ENCODE results near the gene GRIN3B. TPM values are rescaled to one million over a fixed set of nuclear protein-coding genes. Genes with fewer than 3 reads are reported as not detected.

The GRIN3B gene
- polyA plus RNA-seq, 1 of the 3 experiments (the other 2 are of a cell fraction): 1.5 TPM

DNA sequence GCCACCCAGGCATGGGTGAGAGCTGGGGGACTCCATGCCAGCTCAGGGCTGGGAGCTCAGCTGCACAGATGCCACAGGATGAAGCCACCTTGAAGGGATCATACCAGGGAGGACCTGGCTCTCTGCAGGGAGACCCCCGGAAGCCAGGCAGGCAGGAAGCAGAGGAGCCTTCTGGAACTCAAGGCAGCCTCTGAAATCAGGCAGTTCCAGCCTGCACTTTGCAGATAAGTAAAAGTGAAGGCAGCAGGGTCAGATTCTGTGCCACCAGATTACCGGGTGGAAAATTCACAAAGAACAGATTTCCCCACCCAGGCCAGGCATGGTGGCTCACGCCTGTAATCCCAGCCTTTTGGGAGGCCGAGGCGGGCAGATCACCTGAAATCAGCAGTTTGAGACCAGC is 18.2 kb downstream of the GRIN3B start (continued):
- TF ChIP-seq TAF1 (IDR thresholded peaks at IDR 0.05; ENCODE audit: borderline replicate concordance, low read depth, low read length) (no peak), JUND (IDR thresholded peaks at IDR 0.05) (no peak), RXRA (IDR thresholded peaks at IDR 0.05; ENCODE audit: borderline replicate concordance, low read depth) (no peak), FOXM1 (IDR thresholded peaks at IDR 0.05; ENCODE audit: low read depth) (no peak), TCF12 (IDR thresholded peaks at IDR 0.05) (no peak), SMC3 (IDR thresholded peaks at IDR 0.05; ENCODE audit: low read depth, low read length) (no peak), CHD2 (IDR thresholded peaks at IDR 0.05; ENCODE audit: low read length, partially characterized antibody) (no peak)
- TF ChIP-seq, protein P1, sequence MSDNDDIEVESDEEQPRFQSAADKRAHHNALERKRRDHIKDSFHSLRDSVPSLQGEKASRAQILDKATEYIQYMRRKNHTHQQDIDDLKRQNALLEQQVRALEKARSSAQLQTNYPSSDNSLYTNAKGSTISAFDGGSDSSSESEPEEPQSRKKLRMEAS (IDR thresholded peaks at IDR 0.05; ENCODE audit: low read depth): no peak

DNA sequence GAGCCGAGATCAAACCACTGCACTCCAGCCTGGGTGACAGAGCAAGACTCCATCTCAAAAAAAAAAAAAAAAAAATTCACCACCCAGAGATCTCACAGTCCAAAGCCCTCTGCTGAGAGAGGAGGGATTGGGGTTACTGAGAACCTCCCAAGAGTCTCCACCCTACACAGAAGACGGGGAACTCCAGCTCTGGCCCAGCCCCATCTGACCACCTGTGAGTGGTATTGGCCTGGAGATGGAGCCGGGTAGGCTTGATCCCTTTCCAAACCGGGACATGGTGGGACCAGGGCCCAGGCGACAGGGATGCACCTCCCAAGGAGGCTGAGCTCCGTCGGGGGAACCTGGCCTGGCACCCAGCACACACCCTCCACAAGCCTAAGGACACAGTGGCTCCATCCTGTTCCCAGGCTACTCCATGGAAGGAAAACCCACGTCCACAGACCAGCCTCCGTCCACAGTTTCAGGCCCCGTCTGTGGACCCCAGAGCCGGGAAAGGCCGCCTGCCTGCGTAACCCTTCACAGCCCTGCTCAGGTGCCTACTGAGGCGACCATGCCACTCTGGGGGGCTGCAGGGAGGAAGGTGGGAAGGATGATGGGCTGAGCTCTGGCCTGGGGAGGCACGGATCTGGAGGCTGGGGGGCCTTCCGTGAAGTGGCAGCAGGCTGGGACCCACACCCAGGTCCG is 18.9 kb downstream of the GRIN3B start:
- POLR2A ChIA-PET: interaction anchor here (1.0 kb wide), 1 partner anchor 29 kb away, joined by 3 read pairs; no protein-coding TSS in a partner anchor

More for the DNA sequence above, 18.9 kb downstream of the GRIN3B start:
- H3F3A ChIP-seq (replicated peaks; ENCODE audit: insufficient read depth): peaks cover 24% of the 10 kb centered on the region
- H3K27me3 ChIP-seq (ENCODE audit: insufficient read depth): no peaks in the 10 kb centered on the region
- DNase-seq: no peak
- peak overlapping the region; percentile 69 to 79 for H3K4me3 ChIP-seq (ENCODE audit: low read depth in 2 of 2, low read length in 1 of 2)
- H3K27ac ChIP-seq (ENCODE audit: low read depth in 2 of 2, low read length in 1 of 2): no peak overlapping the region
- no peak overlapping the region for H2AFZ ChIP-seq (ENCODE audit: low read depth)
- H3K79me2 ChIP-seq (ENCODE audit: insufficient read depth): peaks cover 67% of the 10 kb centered on the region
- H3K4me2 ChIP-seq: peak overlapping the region; percentile 97
- no peak for TF ChIP-seq GABPA (IDR thresholded peaks at IDR 0.05; ENCODE audit: low read depth)
- no peak for TF ChIP-seq RAD21 (IDR thresholded peaks at IDR 0.05; ENCODE audit: low read length)
- no peak for TF ChIP-seq TEAD4 (IDR thresholded peaks at IDR 0.05; ENCODE audit: borderline replicate concordance, insufficient read depth)
- no peak for TF ChIP-seq YY1 (IDR thresholded peaks at IDR 0.05; ENCODE audit: low read depth)
- TF ChIP-seq, protein P2, sequence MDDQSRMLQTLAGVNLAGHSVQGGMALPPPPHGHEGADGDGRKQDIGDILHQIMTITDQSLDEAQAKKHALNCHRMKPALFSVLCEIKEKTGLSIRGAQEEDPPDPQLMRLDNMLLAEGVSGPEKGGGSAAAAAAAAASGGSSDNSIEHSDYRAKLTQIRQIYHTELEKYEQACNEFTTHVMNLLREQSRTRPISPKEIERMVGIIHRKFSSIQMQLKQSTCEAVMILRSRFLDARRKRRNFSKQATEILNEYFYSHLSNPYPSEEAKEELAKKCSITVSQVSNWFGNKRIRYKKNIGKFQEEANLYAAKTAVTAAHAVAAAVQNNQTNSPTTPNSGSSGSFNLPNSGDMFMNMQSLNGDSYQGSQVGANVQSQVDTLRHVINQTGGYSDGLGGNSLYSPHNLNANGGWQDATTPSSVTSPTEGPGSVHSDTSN (IDR thresholded peaks at IDR 0.05): no peak
- TF ChIP-seq JUND (IDR thresholded peaks at IDR 0.05): no peak
- no peak for TF ChIP-seq MXI1 (IDR thresholded peaks at IDR 0.05; ENCODE audit: low read depth, low read length)
- no peak for TF ChIP-seq TCF12 (IDR thresholded peaks at IDR 0.05)
- TF ChIP-seq TAF1 (IDR thresholded peaks at IDR 0.05; ENCODE audit: borderline replicate concordance, low read depth, low read length): no peak
- no peak for TF ChIP-seq POLR2AphosphoS5 (IDR thresholded peaks at IDR 0.05; ENCODE audit: low read depth, low read length)
- no peak for TF ChIP-seq CHD2 (IDR thresholded peaks at IDR 0.05; ENCODE audit: low read length, partially characterized antibody)
- TF ChIP-seq, protein P1 (IDR thresholded peaks at IDR 0.05; ENCODE audit: low read depth): no peak
- TF ChIP-seq, protein P3, sequence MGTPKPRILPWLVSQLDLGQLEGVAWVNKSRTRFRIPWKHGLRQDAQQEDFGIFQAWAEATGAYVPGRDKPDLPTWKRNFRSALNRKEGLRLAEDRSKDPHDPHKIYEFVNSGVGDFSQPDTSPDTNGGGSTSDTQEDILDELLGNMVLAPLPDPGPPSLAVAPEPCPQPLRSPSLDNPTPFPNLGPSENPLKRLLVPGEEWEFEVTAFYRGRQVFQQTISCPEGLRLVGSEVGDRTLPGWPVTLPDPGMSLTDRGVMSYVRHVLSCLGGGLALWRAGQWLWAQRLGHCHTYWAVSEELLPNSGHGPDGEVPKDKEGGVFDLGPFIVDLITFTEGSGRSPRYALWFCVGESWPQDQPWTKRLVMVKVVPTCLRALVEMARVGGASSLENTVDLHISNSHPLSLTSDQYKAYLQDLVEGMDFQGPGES (IDR thresholded peaks at IDR 0.05; ENCODE audit: low read depth, low read length): no peak
- TF ChIP-seq FOXM1 (IDR thresholded peaks at IDR 0.05; ENCODE audit: low read depth): no peak
- no peak for TF ChIP-seq SIN3A (IDR thresholded peaks at IDR 0.05; ENCODE audit: borderline replicate concordance, low read depth, low read length)
- TF ChIP-seq, protein P4, sequence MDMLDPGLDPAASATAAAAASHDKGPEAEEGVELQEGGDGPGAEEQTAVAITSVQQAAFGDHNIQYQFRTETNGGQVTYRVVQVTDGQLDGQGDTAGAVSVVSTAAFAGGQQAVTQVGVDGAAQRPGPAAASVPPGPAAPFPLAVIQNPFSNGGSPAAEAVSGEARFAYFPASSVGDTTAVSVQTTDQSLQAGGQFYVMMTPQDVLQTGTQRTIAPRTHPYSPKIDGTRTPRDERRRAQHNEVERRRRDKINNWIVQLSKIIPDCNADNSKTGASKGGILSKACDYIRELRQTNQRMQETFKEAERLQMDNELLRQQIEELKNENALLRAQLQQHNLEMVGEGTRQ (IDR thresholded peaks at IDR 0.05; ENCODE audit: borderline replicate concordance, low read depth, low read length): no peak
- TF ChIP-seq SMC3 (IDR thresholded peaks at IDR 0.05; ENCODE audit: low read depth, low read length): no peak
- H3K9me2 ChIP-seq: no peaks in the 10 kb centered on the region
- CTCF ChIA-PET: interaction anchor here (0.7 to 2.2 kb wide), 6 partner anchors 13 to 225 kb away, joined by 3 to 7 read pairs (median 4); no protein-coding TSS in a partner anchor
- H3K9ac ChIP-seq: peak overlapping the region; percentile 83
- H4K20me1 ChIP-seq (ENCODE audit: insufficient read depth): peaks cover 62% of the 10 kb centered on the region
- WGBS (ENCODE audit: low lambda C conversion rate): 66% methylated on average over 6 of the region's 17 CpGs
- H3K4me1 ChIP-seq (ENCODE audit: control insufficient read depth in 1 of 2, insufficient read depth in 2 of 2, low read depth in 1 of 2, low read length in 1 of 2): peaks cover 13 to 26% of the 10 kb centered on the region in 2 experiments; a peak in 1 of 4 replicates
- H3K36me3 ChIP-seq (replicated peaks in 1 of 2; ENCODE audit: control insufficient read depth in 1 of 2, insufficient read depth in 2 of 2, low read length in 1 of 2): peaks cover 0 to 6% of the 10 kb centered on the region in 2 experiments
- no peaks in the 10 kb centered on the region for H3K9me3 ChIP-seq
